ENCODE results near the gene ERC1.

GRCh38 chr12:1470051-1470450, 479.0 kb downstream of the ERC1 start:
- no peak for TF ChIP-seq CTCF (IDR thresholded peaks at IDR 0.05)
- TF ChIP-seq POLR2AphosphoS5 (IDR thresholded peaks at IDR 0.05) = no peak
- TF ChIP-seq EP300 (IDR thresholded peaks at IDR 0.05) = no peak

Measured in esophagus muscularis mucosa (tissue), 4 donors.